H9 (cell line): ENCODE data around the gene SRCAP. TPM values are rescaled to one million over a fixed set of nuclear protein-coding genes. Genes with fewer than 3 reads are reported as not detected.

Source experiments
- DNase-seq: peaks from one replicate; pipeline ENCODE4 v3.0.0-alpha.2; 2017
- H2AFZ ChIP-seq: one replicate; pipeline ENCODE4 v1.6.1; 2013; ENCODE audit warnings: mild to moderate bottlenecking, low read length, control low read depth, moderate library complexity
- H2AK5ac ChIP-seq: 2 replicates; pipeline ENCODE4 v1.6.1; 2013; ENCODE audit warnings: low read length, control low read depth, mixed read lengths; ENCODE audit not compliant: insufficient read length
- H2BK120ac ChIP-seq: one replicate; pipeline ENCODE4 v1.6.1; 2013; ENCODE audit warnings: low read depth, mild to moderate bottlenecking, low read length, control low read depth, inconsistent platforms; ENCODE audit not compliant: poor library complexity, severe bottlenecking
- H2BK12ac ChIP-seq: 2 replicates; pipeline ENCODE4 v1.6.1; 2013; ENCODE audit warnings: low read length, control low read depth, mixed read lengths, low read depth; ENCODE audit not compliant: insufficient read length
- H2BK15ac ChIP-seq: 2 replicates; pipeline ENCODE4 v1.6.1; 2013; ENCODE audit warnings: low read depth, low read length, control low read depth
- H2BK20ac ChIP-seq: one replicate; pipeline ENCODE4 v1.6.1; 2013; ENCODE audit warnings: low read depth, mild to moderate bottlenecking, low read length, control low read depth, inconsistent platforms; ENCODE audit not compliant: poor library complexity, severe bottlenecking
- H2BK5ac ChIP-seq: 2 replicates; pipeline ENCODE4 v1.6.1; 2013; ENCODE audit warnings: low read length, control low read depth, mixed read lengths; ENCODE audit not compliant: insufficient read length
- H3K14ac ChIP-seq: 2 replicates; pipeline ENCODE4 v1.6.1; 2013; ENCODE audit warnings: low read length, control low read depth; ENCODE audit not compliant: insufficient read depth
- H3K18ac ChIP-seq: 2 replicates; pipeline ENCODE4 v1.6.1; 2013; ENCODE audit warnings: low read depth, mild to moderate bottlenecking, mixed read lengths, low read length, control low read depth; ENCODE audit not compliant: insufficient read length
- H3K23ac ChIP-seq: 2 replicates; pipeline ENCODE4 v1.6.1; 2013; ENCODE audit warnings: low read length, control low read depth, mixed read lengths, low read depth; ENCODE audit not compliant: insufficient read length
- H3K23me2 ChIP-seq: 2 replicates; pipeline ENCODE4 v1.6.1; 2013; ENCODE audit warnings: low read depth, mild to moderate bottlenecking, mixed read lengths, low read length, control low read depth; ENCODE audit not compliant: insufficient read length, poor library complexity, severe bottlenecking
- H3K27ac ChIP-seq: 2 replicates; pipeline ENCODE4 v1.5.1; 2013; ENCODE audit warnings: low read length, control low read depth, mixed read lengths, low read depth; ENCODE audit not compliant: insufficient read length
- H3K27me3 ChIP-seq: 2 replicates; pipeline ENCODE4 v1.6.1; 2013; ENCODE audit warnings: low read length, control low read depth, inconsistent platforms; ENCODE audit not compliant: insufficient read depth
- H3K4ac ChIP-seq: 2 replicates; pipeline ENCODE4 v1.6.1; 2013; ENCODE audit warnings: low read depth, mild to moderate bottlenecking, control low read depth, inconsistent platforms, low read length, moderate library complexity
- H3K4me1 ChIP-seq: 2 replicates; pipeline ENCODE4 v1.6.1; 2013; ENCODE audit warnings: low read length, control low read depth, inconsistent platforms; ENCODE audit not compliant: insufficient read depth
- H3K4me2 ChIP-seq: 2 replicates; pipeline ENCODE4 v1.6.1; 2013; ENCODE audit warnings: low read length, control low read depth, mixed read lengths; ENCODE audit not compliant: insufficient read length, insufficient read depth
- H3K56ac ChIP-seq: 2 replicates; pipeline ENCODE4 v1.6.1; 2013; ENCODE audit warnings: low read depth, mild to moderate bottlenecking, mixed read lengths, low read length, control low read depth; ENCODE audit not compliant: insufficient read length
- H3K79me1 ChIP-seq: 2 replicates; pipeline ENCODE4 v1.6.1; 2013; ENCODE audit warnings: low read depth, mild to moderate bottlenecking, moderate library complexity, low read length, control low read depth, inconsistent platforms; ENCODE audit not compliant: insufficient read depth, poor library complexity, severe bottlenecking
- H3K79me2 ChIP-seq: 2 replicates; pipeline ENCODE4 v1.6.1; 2013; ENCODE audit warnings: low read length, control low read depth, inconsistent platforms; ENCODE audit not compliant: insufficient read depth
- H3K9ac ChIP-seq: 2 replicates; pipeline ENCODE4 v1.6.1; 2013; ENCODE audit warnings: low read length, control low read depth, mixed read lengths; ENCODE audit not compliant: insufficient read length; ENCODE audit errors: extremely low read depth
- H3K9me3 ChIP-seq: one replicate; pipeline ENCODE4 v1.6.1; 2013; ENCODE audit warnings: low read depth, low read length, inconsistent platforms; ENCODE audit not compliant: control insufficient read depth
- H3T11ph ChIP-seq: one replicate; pipeline ENCODE4 v1.6.1; 2013; ENCODE audit warnings: mild to moderate bottlenecking, low read length, control low read depth, inconsistent platforms
- H4K20me1 ChIP-seq: one replicate; pipeline ENCODE4 v1.6.1; 2013; ENCODE audit not compliant: control insufficient read depth, insufficient read length, insufficient read depth
- H4K5ac ChIP-seq: 2 replicates; pipeline ENCODE4 v1.6.1; 2013; ENCODE audit warnings: low read depth, mild to moderate bottlenecking, mixed read lengths, low read length, control low read depth; ENCODE audit not compliant: insufficient read length
- H4K8ac ChIP-seq: replicated peaks from 2 replicates; pipeline ENCODE4 v1.6.1; 2013; ENCODE audit warnings: low read length, control low read depth, mixed read lengths, low read depth; ENCODE audit not compliant: insufficient read length
- H4K91ac ChIP-seq: 2 replicates; pipeline ENCODE4 v1.6.1; 2013; ENCODE audit warnings: low read depth, mild to moderate bottlenecking, moderate library complexity, mixed read lengths, low read length, control low read depth; ENCODE audit not compliant: insufficient read length
- H3K27ac Mint-ChIP-seq, 3 experiments: 2 replicates in 2 of 3; 3 replicates in 1 of 3; pipeline ENCODE4 v1.8.0; 2020 to 2021; ENCODE audit warnings: mixed read lengths in 3 of 3, mild to moderate bottlenecking in 1 of 3, moderate library complexity in 1 of 3
- H3K27me3 Mint-ChIP-seq: 2 replicates; pipeline ENCODE4 v1.8.0; 2021; ENCODE audit warnings: low read depth, mild to moderate bottlenecking, moderate library complexity, mixed read lengths
- H3K36me3 Mint-ChIP-seq, 3 experiments: 2 replicates in 2 of 3; 3 replicates in 1 of 3; pipeline ENCODE4 v1.8.0; 2020 to 2021; ENCODE audit warnings: low read depth in 3 of 3, mixed read lengths in 3 of 3; ENCODE audit not compliant: insufficient read depth in 1 of 3
- H3K4me1 Mint-ChIP-seq, 2 experiments: 2 replicates each; pipeline ENCODE4 v1.8.0; 2020; ENCODE audit warnings: mixed read lengths in 2 of 2
- H3K4me3 Mint-ChIP-seq, 2 experiments: 2 replicates in 1 of 2; 3 replicates in 1 of 2; pipeline ENCODE4 v1.8.0; 2020 to 2021; ENCODE audit warnings: mild to moderate bottlenecking in 2 of 2, mixed read lengths in 2 of 2, moderate library complexity in 1 of 2
- H3K9me3 Mint-ChIP-seq, 2 experiments: 2 replicates in 1 of 2; 3 replicates in 1 of 2; pipeline ENCODE4 v1.8.0; 2020; ENCODE audit warnings: mild to moderate bottlenecking in 2 of 2, mixed read lengths in 2 of 2, moderate library complexity in 1 of 2
- WGBS: extraction: QIAGEN DNeasy Blood & Tissue Kit; methylation state at CpG from one replicate; pipeline ENCODE4 v1.1.7; 2013; ENCODE audit warnings: missing lambda C conversion rate, low lambda C conversion rate, mixed read lengths; ENCODE audit not compliant: insufficient read length; ENCODE audit errors: extremely low coverage; 5-methylcytosine and 5-hydroxymethylcytosine counted together
- total RNA-seq: library from RNA; stranded (reverse); gene quantifications from 2 replicates; pipeline ENCODE4 v1.2.1, GENCODE V29; 2021
- TF ChIP-seq, protein P1 (sequence below): fragments of 200-600 bp; sonication (generic); conservative IDR thresholded peaks from 3 replicates; pipeline ENCODE4 v1.8.0; 2021; ENCODE audit warnings: antibody characterized with exemption, mild to moderate bottlenecking

Gene SRCAP
- total RNA-seq, 1 experiment from 2014 or later = 63.1 TPM

DNA sequence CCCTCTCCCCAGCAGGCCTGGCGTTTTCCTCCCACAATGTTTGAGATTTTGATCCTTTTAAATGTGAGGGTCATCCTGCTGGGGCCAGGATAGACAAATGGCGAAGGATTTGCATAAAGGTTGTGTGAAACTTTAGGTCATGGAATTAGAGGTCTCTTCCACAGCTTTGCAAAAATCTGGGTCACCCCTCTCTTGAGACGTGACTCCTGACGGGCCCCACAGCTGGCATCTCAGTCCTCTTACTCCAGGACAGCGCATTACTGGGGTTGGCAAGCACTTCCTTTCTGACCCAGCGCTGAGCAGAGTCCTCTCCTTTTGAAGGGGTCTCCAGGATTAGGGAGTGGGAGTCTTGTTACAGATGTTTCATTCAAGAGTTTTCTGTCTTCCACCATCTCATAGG is 80.6 kb downstream of the SRCAP start:
- Histone ChIP-seq H4K91ac (no peak overlapping the region), H3K23ac (no peak overlapping the region), H3K23me2 (peaks cover 4% of the 10 kb centered on the region), H3K4ac (no peak overlapping the region), H4K5ac (no peak overlapping the region), H2BK12ac (no peak overlapping the region), H3K4me2 (no peak overlapping the region), H3K79me1 (no peaks in the 10 kb centered on the region), H2AK5ac (no peak overlapping the region), H3K27me3 (no peaks in the 10 kb centered on the region), H4K20me1 (peaks cover 3% of the 10 kb centered on the region), H3K4me1 (no peaks in the 10 kb centered on the region), H3K79me2 (no peaks in the 10 kb centered on the region), H3K18ac (no peak overlapping the region), H2BK20ac (no peak overlapping the region), H3T11ph (no peak overlapping the region), H4K8ac (no peak overlapping the region), H2AFZ (no peak overlapping the region), H2BK5ac (no peak overlapping the region), H3K27ac (no peak overlapping the region), H3K14ac (no peak overlapping the region), H3K9me3 (no peaks in the 10 kb centered on the region), H2BK15ac (no peak overlapping the region), H3K9ac (no peak overlapping the region), H2BK120ac (no peak overlapping the region), H3K56ac (no peak overlapping the region)
- Mint-ChIP-seq H3K27ac (no peak overlapping the region), H3K9me3 (no peaks in the 10 kb centered on the region), H3K36me3 (peaks cover 12 to 28% (median 26%) of the 10 kb centered on the region in 3 experiments; a peak in 6 of 7 replicates), H3K4me3 (no peak overlapping the region), H3K4me1 (peaks cover 18 to 24% of the 10 kb centered on the region in 2 experiments), H3K27me3 (peaks cover 3% of the 10 kb centered on the region; the same call in 1 of the 2 replicates)
- WGBS = no CpG with 5 or more reads among the region's 6 CpGs
- TF ChIP-seq, protein P1, sequence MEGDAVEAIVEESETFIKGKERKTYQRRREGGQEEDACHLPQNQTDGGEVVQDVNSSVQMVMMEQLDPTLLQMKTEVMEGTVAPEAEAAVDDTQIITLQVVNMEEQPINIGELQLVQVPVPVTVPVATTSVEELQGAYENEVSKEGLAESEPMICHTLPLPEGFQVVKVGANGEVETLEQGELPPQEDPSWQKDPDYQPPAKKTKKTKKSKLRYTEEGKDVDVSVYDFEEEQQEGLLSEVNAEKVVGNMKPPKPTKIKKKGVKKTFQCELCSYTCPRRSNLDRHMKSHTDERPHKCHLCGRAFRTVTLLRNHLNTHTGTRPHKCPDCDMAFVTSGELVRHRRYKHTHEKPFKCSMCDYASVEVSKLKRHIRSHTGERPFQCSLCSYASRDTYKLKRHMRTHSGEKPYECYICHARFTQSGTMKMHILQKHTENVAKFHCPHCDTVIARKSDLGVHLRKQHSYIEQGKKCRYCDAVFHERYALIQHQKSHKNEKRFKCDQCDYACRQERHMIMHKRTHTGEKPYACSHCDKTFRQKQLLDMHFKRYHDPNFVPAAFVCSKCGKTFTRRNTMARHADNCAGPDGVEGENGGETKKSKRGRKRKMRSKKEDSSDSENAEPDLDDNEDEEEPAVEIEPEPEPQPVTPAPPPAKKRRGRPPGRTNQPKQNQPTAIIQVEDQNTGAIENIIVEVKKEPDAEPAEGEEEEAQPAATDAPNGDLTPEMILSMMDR = no peak
- DNase-seq = no peak
